ENCODE data around the gene MRPS23. TPM values are rescaled to one million over a fixed set of nuclear protein-coding genes. Genes with fewer than 3 reads are reported as not detected.

The MRPS23 gene
- total and polyA plus RNA-seq, 2 experiments from 2014 or later, result 53.2 to 74.5 TPM

DNA sequence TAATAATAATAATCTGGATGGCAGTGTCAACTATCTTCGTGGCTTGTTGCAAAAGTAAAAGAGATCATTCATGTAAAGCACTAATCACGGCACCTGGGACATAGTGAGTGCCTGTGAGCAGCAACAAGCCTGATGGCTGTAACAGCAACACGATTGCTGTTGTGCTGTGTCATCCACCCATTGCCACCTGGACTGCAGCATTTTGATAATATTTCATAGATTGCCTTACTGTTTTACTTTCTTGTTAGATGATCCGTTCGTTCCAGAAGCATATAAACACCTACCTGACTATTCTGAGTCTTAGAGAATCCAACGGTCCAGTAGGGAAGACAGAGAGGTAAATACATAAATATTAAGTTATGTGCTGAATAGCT is 3.1 kb upstream of the MRPS23 start (continued):
- TF ChIP-seq, protein P1, sequence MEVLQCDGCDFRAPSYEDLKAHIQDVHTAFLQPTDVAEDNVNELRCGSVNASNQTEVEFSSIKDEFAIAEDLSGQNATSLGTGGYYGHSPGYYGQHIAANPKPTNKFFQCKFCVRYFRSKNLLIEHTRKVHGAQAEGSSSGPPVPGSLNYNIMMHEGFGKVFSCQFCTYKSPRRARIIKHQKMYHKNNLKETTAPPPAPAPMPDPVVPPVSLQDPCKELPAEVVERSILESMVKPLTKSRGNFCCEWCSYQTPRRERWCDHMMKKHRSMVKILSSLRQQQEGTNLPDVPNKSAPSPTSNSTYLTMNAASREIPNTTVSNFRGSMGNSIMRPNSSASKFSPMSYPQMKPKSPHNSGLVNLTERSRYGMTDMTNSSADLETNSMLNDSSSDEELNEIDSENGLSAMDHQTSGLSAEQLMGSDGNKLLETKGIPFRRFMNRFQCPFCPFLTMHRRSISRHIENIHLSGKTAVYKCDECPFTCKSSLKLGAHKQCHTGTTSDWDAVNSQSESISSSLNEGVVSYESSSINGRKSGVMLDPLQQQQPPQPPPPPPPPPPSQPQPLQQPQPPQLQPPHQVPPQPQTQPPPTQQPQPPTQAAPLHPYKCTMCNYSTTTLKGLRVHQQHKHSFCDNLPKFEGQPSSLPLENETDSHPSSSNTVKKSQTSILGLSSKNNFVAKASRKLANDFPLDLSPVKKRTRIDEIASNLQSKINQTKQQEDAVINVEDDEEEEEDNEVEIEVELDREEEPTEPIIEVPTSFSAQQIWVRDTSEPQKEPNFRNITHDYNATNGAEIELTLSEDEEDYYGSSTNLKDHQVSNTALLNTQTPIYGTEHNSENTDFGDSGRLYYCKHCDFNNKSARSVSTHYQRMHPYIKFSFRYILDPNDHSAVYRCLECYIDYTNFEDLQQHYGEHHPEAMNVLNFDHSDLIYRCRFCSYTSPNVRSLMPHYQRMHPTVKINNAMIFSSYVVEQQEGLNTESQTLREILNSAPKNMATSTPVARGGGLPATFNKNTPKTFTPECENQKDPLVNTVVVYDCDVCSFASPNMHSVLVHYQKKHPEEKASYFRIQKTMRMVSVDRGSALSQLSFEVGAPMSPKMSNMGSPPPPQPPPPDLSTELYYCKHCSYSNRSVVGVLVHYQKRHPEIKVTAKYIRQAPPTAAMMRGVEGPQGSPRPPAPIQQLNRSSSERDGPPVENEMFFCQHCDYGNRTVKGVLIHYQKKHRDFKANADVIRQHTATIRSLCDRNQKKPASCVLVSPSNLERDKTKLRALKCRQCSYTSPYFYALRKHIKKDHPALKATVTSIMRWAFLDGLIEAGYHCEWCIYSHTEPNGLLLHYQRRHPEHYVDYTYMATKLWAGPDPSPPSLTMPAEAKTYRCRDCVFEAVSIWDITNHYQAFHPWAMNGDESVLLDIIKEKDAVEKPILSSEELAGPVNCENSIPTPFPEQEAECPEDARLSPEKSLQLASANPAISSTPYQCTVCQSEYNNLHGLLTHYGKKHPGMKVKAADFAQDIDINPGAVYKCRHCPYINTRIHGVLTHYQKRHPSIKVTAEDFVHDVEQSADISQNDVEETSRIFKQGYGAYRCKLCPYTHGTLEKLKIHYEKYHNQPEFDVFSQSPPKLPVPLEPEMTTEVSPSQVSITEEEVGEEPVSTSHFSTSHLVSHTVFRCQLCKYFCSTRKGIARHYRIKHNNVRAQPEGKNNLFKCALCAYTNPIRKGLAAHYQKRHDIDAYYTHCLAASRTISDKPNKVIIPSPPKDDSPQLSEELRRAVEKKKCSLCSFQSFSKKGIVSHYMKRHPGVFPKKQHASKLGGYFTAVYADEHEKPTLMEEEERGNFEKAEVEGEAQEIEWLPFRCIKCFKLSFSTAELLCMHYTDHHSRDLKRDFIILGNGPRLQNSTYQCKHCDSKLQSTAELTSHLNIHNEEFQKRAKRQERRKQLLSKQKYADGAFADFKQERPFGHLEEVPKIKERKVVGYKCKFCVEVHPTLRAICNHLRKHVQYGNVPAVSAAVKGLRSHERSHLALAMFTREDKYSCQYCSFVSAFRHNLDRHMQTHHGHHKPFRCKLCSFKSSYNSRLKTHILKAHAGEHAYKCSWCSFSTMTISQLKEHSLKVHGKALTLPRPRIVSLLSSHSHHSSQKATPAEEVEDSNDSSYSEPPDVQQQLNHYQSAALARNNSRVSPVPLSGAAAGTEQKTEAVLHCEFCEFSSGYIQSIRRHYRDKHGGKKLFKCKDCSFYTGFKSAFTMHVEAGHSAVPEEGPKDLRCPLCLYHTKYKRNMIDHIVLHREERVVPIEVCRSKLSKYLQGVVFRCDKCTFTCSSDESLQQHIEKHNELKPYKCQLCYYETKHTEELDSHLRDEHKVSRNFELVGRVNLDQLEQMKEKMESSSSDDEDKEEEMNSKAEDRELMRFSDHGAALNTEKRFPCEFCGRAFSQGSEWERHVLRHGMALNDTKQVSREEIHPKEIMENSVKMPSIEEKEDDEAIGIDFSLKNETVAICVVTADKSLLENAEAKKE (CRISPR knock-in tag; IDR thresholded peaks at IDR 0.05), result no peak
- TF ChIP-seq, protein P2, sequence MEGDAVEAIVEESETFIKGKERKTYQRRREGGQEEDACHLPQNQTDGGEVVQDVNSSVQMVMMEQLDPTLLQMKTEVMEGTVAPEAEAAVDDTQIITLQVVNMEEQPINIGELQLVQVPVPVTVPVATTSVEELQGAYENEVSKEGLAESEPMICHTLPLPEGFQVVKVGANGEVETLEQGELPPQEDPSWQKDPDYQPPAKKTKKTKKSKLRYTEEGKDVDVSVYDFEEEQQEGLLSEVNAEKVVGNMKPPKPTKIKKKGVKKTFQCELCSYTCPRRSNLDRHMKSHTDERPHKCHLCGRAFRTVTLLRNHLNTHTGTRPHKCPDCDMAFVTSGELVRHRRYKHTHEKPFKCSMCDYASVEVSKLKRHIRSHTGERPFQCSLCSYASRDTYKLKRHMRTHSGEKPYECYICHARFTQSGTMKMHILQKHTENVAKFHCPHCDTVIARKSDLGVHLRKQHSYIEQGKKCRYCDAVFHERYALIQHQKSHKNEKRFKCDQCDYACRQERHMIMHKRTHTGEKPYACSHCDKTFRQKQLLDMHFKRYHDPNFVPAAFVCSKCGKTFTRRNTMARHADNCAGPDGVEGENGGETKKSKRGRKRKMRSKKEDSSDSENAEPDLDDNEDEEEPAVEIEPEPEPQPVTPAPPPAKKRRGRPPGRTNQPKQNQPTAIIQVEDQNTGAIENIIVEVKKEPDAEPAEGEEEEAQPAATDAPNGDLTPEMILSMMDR (conservative IDR thresholded peaks at IDR 0.05; ENCODE audit: low read depth in 2 of 2), result no peak
- TF ChIP-seq JUNB (IDR thresholded peaks at IDR 0.05; ENCODE audit: unreplicated experiment), result no peak
- TF ChIP-seq, protein P3, sequence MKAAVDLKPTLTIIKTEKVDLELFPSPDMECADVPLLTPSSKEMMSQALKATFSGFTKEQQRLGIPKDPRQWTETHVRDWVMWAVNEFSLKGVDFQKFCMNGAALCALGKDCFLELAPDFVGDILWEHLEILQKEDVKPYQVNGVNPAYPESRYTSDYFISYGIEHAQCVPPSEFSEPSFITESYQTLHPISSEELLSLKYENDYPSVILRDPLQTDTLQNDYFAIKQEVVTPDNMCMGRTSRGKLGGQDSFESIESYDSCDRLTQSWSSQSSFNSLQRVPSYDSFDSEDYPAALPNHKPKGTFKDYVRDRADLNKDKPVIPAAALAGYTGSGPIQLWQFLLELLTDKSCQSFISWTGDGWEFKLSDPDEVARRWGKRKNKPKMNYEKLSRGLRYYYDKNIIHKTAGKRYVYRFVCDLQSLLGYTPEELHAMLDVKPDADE (IDR thresholded peaks at IDR 0.05), result no peak
- TF ChIP-seq EZH2 (IDR thresholded peaks at IDR 0.05; ENCODE audit: low read depth, unreplicated experiment), result no peak
- no peak for TF ChIP-seq CREB1 (CRISPR knock-in tag; IDR thresholded peaks at IDR 0.05; ENCODE audit: low read depth)
- TF ChIP-seq ZNF114 (CRISPR knock-in tag; IDR thresholded peaks at IDR 0.05), result no peak
